Loucy (cell line): ENCODE results near the gene PLEKHA5.

ENCODE experiments used
- CTCF ChIP-seq: fragments of 200-600 bp; sonication (generic); conservative IDR thresholded peaks from 2 replicates; pipeline ENCODE4 v1.5.1; 2014; ENCODE audit warnings: mild to moderate bottlenecking, antibody characterized with exemption, low read length
- EZH2phosphoT487 ChIP-seq: fragments of 200-600 bp; IDR thresholded peaks from 2 replicates; pipeline ENCODE4 v1.6.1; 2018; ENCODE audit warnings: antibody characterized with exemption, mild to moderate bottlenecking, moderate library complexity, borderline replicate concordance

GRCh38 chr12:19326102-19326501 is 196.6 kb downstream of the PLEKHA5 start:
- TF ChIP-seq CTCF, result no peak
- no peak for TF ChIP-seq EZH2phosphoT487
